Neutrophil (primary cell): ENCODE results near the gene MRPS17.

Experiments used
- H3K27ac ChIP-seq: fragments of 200-600 bp; sonication (generic); 2 replicates; pipeline ENCODE4 v1.5.1; 2016; ENCODE audit warnings: mild to moderate bottlenecking, moderate library complexity
- H3K27me3 ChIP-seq: fragments of 200-600 bp; sonication (generic); 2 replicates; pipeline ENCODE4 v1.6.0; 2016; ENCODE audit warnings: mild to moderate bottlenecking
- H3K36me3 ChIP-seq: fragments of 200-600 bp; sonication (generic); 2 replicates; pipeline ENCODE4 v1.5.1; 2017
- H3K4me1 ChIP-seq, 2 experiments: fragments of 200-600 bp in 1 of 2; sonication (generic) in 1 of 2; 1 replicate in 1 of 2; 2 replicates in 1 of 2; pipeline versions ENCODE4 v1.5.1 to v1.6.1; 2013 to 2016; ENCODE audit warnings: low read depth in 1 of 2, low read length in 1 of 2, mild to moderate bottlenecking in 1 of 2, moderate library complexity in 1 of 2; ENCODE audit not compliant: control insufficient read depth in 1 of 2, insufficient read depth in 1 of 2
- H3K4me3 ChIP-seq, 2 experiments: fragments of 200-600 bp in 1 of 2; sonication (generic) in 1 of 2; 1 replicate in 1 of 2; 2 replicates in 1 of 2; pipeline ENCODE4 v1.5.1; 2013 to 2016; ENCODE audit warnings: low read depth in 1 of 2, low read length in 1 of 2, mild to moderate bottlenecking in 1 of 2, moderate library complexity in 1 of 2
- H3K9me3 ChIP-seq: fragments of 200-600 bp; sonication (generic); 2 replicates; pipeline ENCODE4 v1.5.1; 2016
- CTCF ChIP-seq: fragments of 200-600 bp; sonication (generic); IDR thresholded peaks from 2 replicates; pipeline ENCODE4 v1.5.1; 2016; ENCODE audit warnings: antibody characterized with exemption

MRPS17 gene

GRCh38 chr7:55966851-55967250 is 15.2 kb downstream of the MRPS17 start:
- Histone ChIP-seq H3K4me1 (peaks cover 15 to 19% of the 10 kb centered on the region in 2 experiments), H3K9me3 (no peaks in the 10 kb centered on the region), H3K4me3 (no peak overlapping the region), H3K27ac (no peak overlapping the region), H3K36me3 (no peaks in the 10 kb centered on the region), H3K27me3 (peaks cover 5% of the 10 kb centered on the region)
- no peak for TF ChIP-seq CTCF

- Histone ChIP-seq H3K27ac (no peak overlapping the region), H3K9me3 (no peaks in the 10 kb centered on the region), H3K4me3 (no peak overlapping the region), H3K4me1 (peaks cover 9 to 13% of the 10 kb centered on the region in 2 experiments), H3K36me3 (no peaks in the 10 kb centered on the region), H3K27me3 (no peaks in the 10 kb centered on the region)
- no peak for TF ChIP-seq CTCF
Observed at GRCh38 chr7:55969391-55969790, 17.7 kb downstream of the MRPS17 start.

- H3K9me3 ChIP-seq: no peaks in the 10 kb centered on the region
Observed at GRCh38 chr7:55970561-55970960, 18.9 kb downstream of the MRPS17 start.

GRCh38 chr7:55970978-55971377 is 19.3 kb downstream of the MRPS17 start:
- H3K27me3 ChIP-seq: no peaks in the 10 kb centered on the region
- no peaks in the 10 kb centered on the region for H3K36me3 ChIP-seq
- no peak for TF ChIP-seq CTCF
- H3K4me1 ChIP-seq: peaks cover 0 to 1% of the 10 kb centered on the region in 2 experiments
- no peak overlapping the region for H3K27ac ChIP-seq
- H3K4me3 ChIP-seq: no peak overlapping the region
- no peaks in the 10 kb centered on the region for H3K9me3 ChIP-seq

More at GRCh38 chr7:55970561-55970960, 18.9 kb downstream of the MRPS17 start:
- TF ChIP-seq CTCF: no peak
- no peaks in the 10 kb centered on the region for H3K27me3 ChIP-seq
- H3K36me3 ChIP-seq: no peaks in the 10 kb centered on the region
- no peak overlapping the region for H3K4me3 ChIP-seq
- no peak overlapping the region for H3K27ac ChIP-seq
- H3K4me1 ChIP-seq: peaks cover 1 to 6% of the 10 kb centered on the region in 2 experiments

- Histone ChIP-seq H3K27ac (no peak overlapping the region), H3K27me3 (no peaks in the 10 kb centered on the region), H3K4me1 (no peaks in the 10 kb centered on the region), H3K36me3 (peaks cover 9% of the 10 kb centered on the region), H3K9me3 (no peaks in the 10 kb centered on the region), H3K4me3 (no peak overlapping the region)
- no peak for TF ChIP-seq CTCF
Observed at GRCh38 chr7:55973747-55974250, 22.1 kb downstream of the MRPS17 start.
